ENCODE data around the gene CCDC92.

DNA sequence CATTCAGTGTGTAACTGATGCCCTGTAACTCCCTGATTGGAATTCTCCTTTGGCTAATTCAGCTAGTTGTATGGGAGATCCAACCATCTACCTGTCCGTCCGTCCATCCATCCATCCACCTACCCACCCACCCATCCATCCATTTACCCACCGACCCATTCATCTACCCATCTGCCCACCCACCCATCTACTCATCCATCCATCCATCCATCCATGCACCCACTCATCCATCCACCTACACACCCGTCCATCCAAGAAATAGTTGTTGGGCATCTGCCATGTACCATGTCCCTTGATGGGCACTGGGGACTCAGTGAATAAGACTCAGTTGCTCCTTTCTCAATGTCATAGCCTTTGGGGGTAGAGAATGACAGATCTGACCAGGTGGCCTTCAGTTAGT is 48.1 kb downstream of the CCDC92 start:
- TF ChIP-seq POLR2A (IDR thresholded peaks at IDR 0.05) (no peak), POLR2AphosphoS5 (IDR thresholded peaks at IDR 0.05) (no peak), EP300 (IDR thresholded peaks at IDR 0.05; ENCODE audit: low read depth) (no peak)
- TF ChIP-seq, protein P1, sequence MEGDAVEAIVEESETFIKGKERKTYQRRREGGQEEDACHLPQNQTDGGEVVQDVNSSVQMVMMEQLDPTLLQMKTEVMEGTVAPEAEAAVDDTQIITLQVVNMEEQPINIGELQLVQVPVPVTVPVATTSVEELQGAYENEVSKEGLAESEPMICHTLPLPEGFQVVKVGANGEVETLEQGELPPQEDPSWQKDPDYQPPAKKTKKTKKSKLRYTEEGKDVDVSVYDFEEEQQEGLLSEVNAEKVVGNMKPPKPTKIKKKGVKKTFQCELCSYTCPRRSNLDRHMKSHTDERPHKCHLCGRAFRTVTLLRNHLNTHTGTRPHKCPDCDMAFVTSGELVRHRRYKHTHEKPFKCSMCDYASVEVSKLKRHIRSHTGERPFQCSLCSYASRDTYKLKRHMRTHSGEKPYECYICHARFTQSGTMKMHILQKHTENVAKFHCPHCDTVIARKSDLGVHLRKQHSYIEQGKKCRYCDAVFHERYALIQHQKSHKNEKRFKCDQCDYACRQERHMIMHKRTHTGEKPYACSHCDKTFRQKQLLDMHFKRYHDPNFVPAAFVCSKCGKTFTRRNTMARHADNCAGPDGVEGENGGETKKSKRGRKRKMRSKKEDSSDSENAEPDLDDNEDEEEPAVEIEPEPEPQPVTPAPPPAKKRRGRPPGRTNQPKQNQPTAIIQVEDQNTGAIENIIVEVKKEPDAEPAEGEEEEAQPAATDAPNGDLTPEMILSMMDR (IDR thresholded peaks at IDR 0.05) = no peak
